H1 (cell line): Measurements from ENCODE around the gene FASTKD3. TPM values are rescaled to one million over a fixed set of nuclear protein-coding genes. Genes with fewer than 3 reads are reported as not detected.

Source experiments
- CTCF ChIA-PET: fragments of 300-600 bp; sonication (Branson Sonifier 250); formaldehyde crosslinking; loops from one replicate; lab custom pipeline; 2021; ENCODE audit not compliant: partially characterized antibody; lab: Charles Lee
- POLR2A ChIA-PET: fragments of 300-600 bp; sonication (Branson Sonifier 250); formaldehyde crosslinking; loops from one replicate; lab custom pipeline; 2021; ENCODE audit warnings: inconsistent platforms; ENCODE audit not compliant: partially characterized antibody; lab: Charles Lee
- DNase-seq, 2 experiments: peaks; one replicate each; pipeline versions ENCODE4 v3.0.0 to v3.0.0-alpha.2; 2010 to 2022; ENCODE audit warnings: low spot score in 2 of 2, low read depth in 1 of 2, mixed read lengths in 1 of 2
- FAIRE-seq: peaks from 2 replicates; lab custom pipeline; 2011; peaks lifted over from hg19 to GRCh38; lab: Jason Lieb, UNC
- H2AFZ ChIP-seq: 2 replicates; pipeline ENCODE4 v1.8.1; 2012; ENCODE audit warnings: low read length, inconsistent platforms
- H2AK5ac ChIP-seq: 2 replicates; pipeline ENCODE4 v1.6.1; 2013; ENCODE audit warnings: low read depth, low read length
- H2BK120ac ChIP-seq: replicated peaks from 2 replicates; pipeline ENCODE3; 2013; ENCODE audit warnings: low read depth, low read length, inconsistent platforms
- H2BK12ac ChIP-seq: 2 replicates; pipeline ENCODE4 v1.6.1; 2013; ENCODE audit warnings: low read depth, low read length
- H2BK15ac ChIP-seq: 2 replicates; pipeline ENCODE4 v1.6.1; 2013; ENCODE audit warnings: low read length
- H2BK20ac ChIP-seq: 2 replicates; pipeline ENCODE4 v1.6.1; 2013; ENCODE audit warnings: low read length
- H2BK5ac ChIP-seq: 2 replicates; pipeline ENCODE4 v1.6.1; 2013; ENCODE audit warnings: low read depth, low read length
- H3K14ac ChIP-seq: 2 replicates; pipeline ENCODE4 v1.6.1; 2013; ENCODE audit warnings: inconsistent platforms; ENCODE audit not compliant: insufficient read length
- H3K18ac ChIP-seq: 2 replicates; pipeline ENCODE4 v1.6.1; 2013; ENCODE audit warnings: low read length; ENCODE audit errors: extremely low read depth
- H3K23ac ChIP-seq: 2 replicates; pipeline ENCODE4 v1.6.1; 2013; ENCODE audit warnings: inconsistent platforms; ENCODE audit not compliant: insufficient read length
- H3K23me2 ChIP-seq: 2 replicates; pipeline ENCODE4 v1.6.1; 2013; ENCODE audit warnings: low read depth, low read length
- H3K27ac ChIP-seq: 2 replicates; pipeline ENCODE4 v1.6.1; 2011; ENCODE audit warnings: low read depth, low read length, inconsistent platforms
- H3K27me3 ChIP-seq, 4 experiments: replicated peaks in 1 of 4; 1 replicate in 1 of 4; 2 replicates in 3 of 4; pipeline versions ENCODE4 v1.6.1 to v1.8.1; 2011 to 2013; ENCODE audit warnings: low read length in 3 of 4, mild to moderate bottlenecking in 3 of 4, inconsistent platforms in 2 of 4, mixed read lengths in 2 of 4, moderate library complexity in 1 of 4; ENCODE audit not compliant: control insufficient read depth in 3 of 4, insufficient read depth in 3 of 4; ENCODE audit errors: extremely low read depth in 1 of 4
- H3K36me3 ChIP-seq, 4 experiments: 2 replicates each; pipeline versions ENCODE4 v1.6.1 to v1.8.1; 2011 to 2013; ENCODE audit warnings: mild to moderate bottlenecking in 4 of 4, low read length in 3 of 4, moderate library complexity in 2 of 4, control low read depth in 1 of 4, inconsistent platforms in 1 of 4; ENCODE audit not compliant: insufficient read depth in 4 of 4, control insufficient read depth in 2 of 4
- H3K4ac ChIP-seq: replicated peaks from 2 replicates; pipeline ENCODE3; 2013; ENCODE audit warnings: low read length, low read depth, mixed read lengths, inconsistent platforms; ENCODE audit not compliant: insufficient read length
- H3K4me1 ChIP-seq, 4 experiments: replicated peaks in 1 of 4; 1 replicate in 1 of 4; 2 replicates in 3 of 4; pipeline versions ENCODE4 v1.6.1 to v1.8.1; 2011 to 2013; ENCODE audit warnings: low read length in 3 of 4, inconsistent platforms in 2 of 4, mixed read lengths in 1 of 4; ENCODE audit not compliant: insufficient read depth in 4 of 4, control insufficient read depth in 3 of 4
- H3K4me2 ChIP-seq, 2 experiments: 2 replicates each; pipeline versions ENCODE4 v1.6.1 to v1.8.1; 2011 to 2013; ENCODE audit warnings: low read depth in 2 of 2, low read length in 2 of 2, control low read depth in 1 of 2, inconsistent platforms in 1 of 2, mild to moderate bottlenecking in 1 of 2; ENCODE audit not compliant: insufficient read depth in 1 of 2
- H3K4me3 ChIP-seq, 4 experiments: fragments of 200-600, 300-600 bp in 1 of 4; sonication (generic), shearing (Covaris generic), sonication (Bioruptor Twin) in 1 of 4; 2 replicates each; pipeline versions ENCODE4 v1.5.1 to v1.8.1; 2011 to 2016; ENCODE audit warnings: low read length in 4 of 4, low read depth in 3 of 4, control low read depth in 2 of 4, inconsistent platforms in 2 of 4, mild to moderate bottlenecking in 2 of 4, mixed read lengths in 1 of 4, moderate library complexity in 1 of 4; ENCODE audit not compliant: insufficient read depth in 2 of 4; ENCODE audit errors: extremely low read depth in 1 of 4
- H3K56ac ChIP-seq: replicated peaks from 2 replicates; pipeline ENCODE3; 2013; ENCODE audit warnings: low read depth, mild to moderate bottlenecking, mixed read lengths, low read length, inconsistent platforms; ENCODE audit not compliant: insufficient read length
- H3K79me1 ChIP-seq: 2 replicates; pipeline ENCODE4 v1.6.1; 2013; ENCODE audit warnings: low read depth, low read length, control low read depth
- H3K79me2 ChIP-seq, 2 experiments: 2 replicates each; pipeline versions ENCODE4 v1.6.1 to v1.8.1; 2012 to 2013; ENCODE audit warnings: low read length in 2 of 2, mild to moderate bottlenecking in 2 of 2, inconsistent platforms in 1 of 2; ENCODE audit not compliant: insufficient read depth in 2 of 2, control insufficient read depth in 1 of 2
- H3K9ac ChIP-seq, 4 experiments: replicated peaks in 1 of 4; 1 replicate in 1 of 4; 2 replicates in 3 of 4; pipeline versions ENCODE4 v1.6.1 to v1.8.1; 2011 to 2013; ENCODE audit warnings: low read depth in 3 of 4, low read length in 3 of 4, control low read depth in 2 of 4, mild to moderate bottlenecking in 2 of 4, moderate library complexity in 2 of 4, inconsistent platforms in 1 of 4; ENCODE audit errors: extremely low read depth in 1 of 4
- H3K9me3 ChIP-seq, 2 experiments: 2 replicates each; pipeline versions ENCODE4 v1.6.1 to v1.8.1; 2012 to 2013; ENCODE audit warnings: mild to moderate bottlenecking in 2 of 2, moderate library complexity in 2 of 2, control low read depth in 1 of 2, inconsistent platforms in 1 of 2, low read depth in 1 of 2, low read length in 1 of 2, mixed read lengths in 1 of 2; ENCODE audit not compliant: insufficient read depth in 2 of 2
- H4K20me1 ChIP-seq, 2 experiments: replicated peaks in 1 of 2; 2 replicates each; pipeline versions ENCODE3 to v1.8.1; 2011 to 2013; ENCODE audit warnings: inconsistent platforms in 2 of 2, low read length in 2 of 2, mild to moderate bottlenecking in 1 of 2; ENCODE audit not compliant: insufficient read depth in 2 of 2, control insufficient read depth in 1 of 2
- H4K5ac ChIP-seq: 2 replicates; pipeline ENCODE4 v1.6.1; 2013; ENCODE audit warnings: low read length, low read depth, mixed read lengths, inconsistent platforms; ENCODE audit not compliant: insufficient read length
- H4K8ac ChIP-seq: 2 replicates; pipeline ENCODE4 v1.8.0; 2013; ENCODE audit warnings: mild to moderate bottlenecking, moderate library complexity, low read length, inconsistent platforms; ENCODE audit not compliant: insufficient read depth; ENCODE audit errors: extremely low read depth
- H4K91ac ChIP-seq: replicated peaks from 2 replicates; pipeline ENCODE3; 2013; ENCODE audit warnings: low read length, mixed read lengths, inconsistent platforms; ENCODE audit not compliant: insufficient read length
- WGBS, 2 experiments: shearing (Covaris generic) in 1 of 2; methylation state at CpG; one replicate each; pipeline versions ENCODE4 v1.1.6 to v1.1.7; 2013 to 2015; ENCODE audit warnings: low lambda C conversion rate in 2 of 2, mixed read lengths in 2 of 2, inconsistent platforms in 1 of 2, low coverage in 1 of 2, missing lambda C conversion rate in 1 of 2; ENCODE audit not compliant: insufficient replicate concordance in 2 of 2, insufficient coverage in 1 of 2, insufficient read length in 1 of 2; ENCODE audit errors: extremely low coverage in 1 of 2, missing lambda C conversion rate in 1 of 2; 5-methylcytosine and 5-hydroxymethylcytosine counted together
- polyA plus RNA-seq, 7 experiments: library from polyadenylated mRNA; depleted of rRNA in 3 of 7; stranded (reverse) in 5 of 7; unstranded in 2 of 7; fragments of >200 nt in 5 of 7; fragments of 200-250 nt in 2 of 7; gene quantifications; 1 replicate in 5 of 7; 2 replicates in 1 of 7; 4 replicates in 1 of 7; pipeline versions ENCODE4 v1.2.1 to v1.2.3, GENCODE V29; 2011 to 2013; ENCODE audit warnings: missing spikeins in 2 of 7, mixed read lengths in 2 of 7
- total RNA-seq: library from RNA; stranded (reverse); fragmentation: NEBNext Ultra II Directional; extraction: Animal tissue kit (Norgen Biotek cat#: 25700); gene quantifications from 2 replicates; pipeline ENCODE4 v1.2.1, GENCODE V29; 2021
- TF ChIP-seq, protein P1 (sequence below): IDR thresholded peaks from 2 replicates; pipeline ENCODE4 v1.6.1; 2012; ENCODE audit warnings: inconsistent platforms

FASTKD3 gene
- total and polyA plus RNA-seq, 2 of the 8 experiments (the other 6 are each of a cell fraction or from before 2014, with no cell fraction given), result 5.6 to 7.6 TPM

DNA sequence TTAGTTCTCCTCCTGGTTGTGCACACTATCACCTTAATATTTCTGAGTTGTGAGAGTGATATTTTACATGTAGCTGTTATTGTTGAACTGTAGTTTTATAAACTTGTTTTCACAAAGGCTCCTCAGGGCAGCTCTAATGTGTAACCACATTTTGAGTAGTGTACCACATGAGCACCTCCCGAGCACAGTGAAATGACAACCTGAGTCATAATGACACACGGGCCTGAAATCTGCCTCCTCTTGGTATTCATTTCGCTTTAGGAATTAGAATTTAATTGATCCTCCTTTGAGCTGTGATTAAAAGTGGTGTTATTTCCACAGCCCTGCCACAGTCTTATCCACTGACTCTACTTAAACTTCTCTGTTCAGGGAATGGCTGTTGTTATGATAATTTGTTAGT, 8.0 kb upstream of the FASTKD3 start:
- Histone ChIP-seq H3K79me1 (peaks cover 7% of the 10 kb centered on the region), H4K20me1 (peaks cover 6 to 9% of the 10 kb centered on the region in 2 experiments), H3K9ac (no peak overlapping the region), H3K27ac (no peak overlapping the region), H2BK20ac (no peak overlapping the region), H3K14ac (no peak overlapping the region), H2BK120ac (no peak overlapping the region), H3K4me2 (no peak overlapping the region), H3K56ac (no peak overlapping the region), H3K36me3 (peaks cover 16 to 72% (median 42%) of the 10 kb centered on the region in 4 experiments), H3K4ac (no peak overlapping the region), H3K4me1 (no peaks in the 10 kb centered on the region), H4K8ac (no peak overlapping the region), H2BK15ac (no peak overlapping the region), H2BK5ac (no peak overlapping the region), H4K91ac (no peak overlapping the region), H3K23ac (no peak overlapping the region), H3K79me2 (peaks cover 7 to 34% of the 10 kb centered on the region in 2 experiments), H3K23me2 (no peaks in the 10 kb centered on the region), H3K9me3 (no peaks in the 10 kb centered on the region), H3K4me3 (no peak overlapping the region), H3K18ac (no peak overlapping the region), H2AK5ac (no peak overlapping the region), H2AFZ (no peak overlapping the region), H4K5ac (no peak overlapping the region), H3K27me3 (no peaks in the 10 kb centered on the region), H2BK12ac (no peak overlapping the region)
- ChIA-PET POLR2A (interaction anchor here (1.1 kb wide), 1 partner anchor 10 kb away, joined by 3 read pairs; no protein-coding TSS in a partner anchor), CTCF (interaction anchor here (0.6 to 2.8 kb wide), 3 partner anchors 9 to 384 kb away, joined by 3 to 11 read pairs (median 3); no protein-coding TSS in a partner anchor)
- DNase-seq, result no peak
- 89% methylated on average over 3 of the region's 3 CpGs; no CpG with 5 or more reads in 1 of the 2 experiments for WGBS, 2 experiments
- no peak for FAIRE-seq
- TF ChIP-seq, protein P1, sequence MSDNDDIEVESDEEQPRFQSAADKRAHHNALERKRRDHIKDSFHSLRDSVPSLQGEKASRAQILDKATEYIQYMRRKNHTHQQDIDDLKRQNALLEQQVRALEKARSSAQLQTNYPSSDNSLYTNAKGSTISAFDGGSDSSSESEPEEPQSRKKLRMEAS, result no peak
